GM21529 (cell line): ENCODE measurements around the gene ATPAF1.

Source experiments
- ATAC-seq: cut with Tn5 transposase; IDR thresholded peaks from one replicate; pipeline ENCODE4 v1.9.1; 2021; ENCODE audit not compliant: unreplicated experiment

ATPAF1 gene

DNA sequence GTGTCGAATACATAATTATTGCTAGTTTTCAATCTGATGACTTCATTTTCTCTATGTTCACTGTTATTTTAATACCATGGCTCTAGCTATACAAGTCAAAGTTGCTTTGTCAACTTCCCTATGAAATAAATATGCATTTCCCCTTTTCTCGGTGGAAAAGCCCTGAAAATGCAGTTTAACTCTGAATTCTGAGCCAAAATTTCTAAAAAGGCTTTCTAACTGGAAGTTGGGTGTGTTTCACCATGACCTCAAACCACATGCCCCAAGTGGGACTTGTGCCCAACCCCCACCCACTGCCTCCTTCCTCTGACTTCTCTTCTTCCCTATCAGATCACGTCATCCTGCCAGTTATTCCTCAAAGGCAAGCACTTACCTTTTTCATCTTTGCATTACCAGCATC lies 73.0 kb downstream of the ATPAF1 start:
- ATAC-seq: no peak

DNA sequence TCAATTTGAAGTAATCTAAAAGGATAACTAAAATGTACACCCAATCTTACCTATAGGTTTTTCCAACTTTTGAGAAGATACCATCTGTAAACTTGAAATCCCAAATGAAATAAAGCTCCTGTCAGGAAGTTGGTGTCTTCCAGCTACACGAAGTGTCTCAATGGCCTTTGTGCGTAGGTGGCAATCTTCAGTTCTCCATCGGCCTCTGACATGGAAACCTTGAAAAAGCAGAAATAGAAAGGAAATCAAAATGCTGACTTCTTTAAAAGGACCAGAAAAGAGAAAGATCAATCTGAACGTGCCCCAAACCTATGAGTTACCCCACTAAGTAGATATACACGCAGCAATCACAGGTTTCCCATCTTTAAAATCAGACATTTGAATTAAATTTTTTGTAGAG lies 74.1 kb downstream of the ATPAF1 start:
- no peak for ATAC-seq

DNA sequence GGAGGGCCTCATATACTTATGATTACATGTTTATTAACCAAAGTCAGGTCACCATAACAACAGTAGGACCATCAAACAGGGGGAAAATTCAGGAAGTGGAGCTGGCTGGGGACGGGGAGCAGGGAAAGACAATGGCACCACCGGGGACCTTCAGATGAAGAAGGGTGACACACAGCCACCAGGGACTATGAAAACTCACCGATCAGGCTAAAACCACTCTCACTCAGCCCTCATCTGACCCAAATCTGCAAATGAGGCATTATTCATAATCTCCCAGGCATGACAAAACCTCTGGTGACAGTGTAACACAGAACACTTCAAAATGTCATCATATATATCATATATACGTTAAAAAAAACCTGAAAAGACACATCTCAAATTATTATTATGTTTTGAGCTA lies 75.3 kb downstream of the ATPAF1 start:
- ATAC-seq: no peak

DNA sequence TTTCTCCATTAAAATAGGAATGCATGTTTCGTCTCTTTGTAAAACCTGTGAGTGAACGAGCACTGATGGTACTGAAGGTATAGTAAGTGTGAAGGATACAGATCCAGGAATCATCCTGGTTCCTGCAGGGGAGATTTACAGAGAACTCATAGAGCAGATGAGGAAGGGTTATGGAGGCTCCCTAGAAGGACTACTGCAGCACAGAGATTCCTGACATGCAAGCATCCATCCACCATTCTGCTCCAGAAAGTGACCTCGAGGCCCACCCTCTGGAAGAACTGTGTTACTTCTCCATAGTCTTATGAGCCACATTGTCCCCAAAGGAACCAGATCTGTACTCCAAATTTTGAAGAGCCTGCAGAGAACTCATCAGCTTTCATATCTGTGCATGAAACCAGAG lies 78.6 kb downstream of the ATPAF1 start:
- ATAC-seq: no peak

DNA sequence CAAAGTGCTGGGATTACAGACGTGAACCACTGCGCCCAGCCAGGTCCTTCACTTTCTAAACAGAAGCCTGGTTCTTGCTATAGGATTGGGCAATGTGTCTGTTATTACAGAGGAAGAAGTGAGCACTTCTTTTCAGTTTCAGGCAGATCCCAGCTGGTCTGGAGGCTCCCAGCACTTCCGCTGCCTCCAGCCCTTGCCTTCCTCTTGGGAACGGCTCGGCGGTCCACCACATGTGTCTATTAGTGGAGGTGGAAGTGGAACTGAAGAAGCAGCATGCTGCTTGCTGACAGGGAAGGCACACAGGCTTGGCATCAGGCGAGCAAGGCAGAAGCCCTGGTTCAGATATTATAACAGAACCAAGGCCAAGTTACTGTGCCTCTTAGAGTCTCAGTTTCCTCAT lies 81.1 kb downstream of the ATPAF1 start:
- ATAC-seq: no peak

DNA sequence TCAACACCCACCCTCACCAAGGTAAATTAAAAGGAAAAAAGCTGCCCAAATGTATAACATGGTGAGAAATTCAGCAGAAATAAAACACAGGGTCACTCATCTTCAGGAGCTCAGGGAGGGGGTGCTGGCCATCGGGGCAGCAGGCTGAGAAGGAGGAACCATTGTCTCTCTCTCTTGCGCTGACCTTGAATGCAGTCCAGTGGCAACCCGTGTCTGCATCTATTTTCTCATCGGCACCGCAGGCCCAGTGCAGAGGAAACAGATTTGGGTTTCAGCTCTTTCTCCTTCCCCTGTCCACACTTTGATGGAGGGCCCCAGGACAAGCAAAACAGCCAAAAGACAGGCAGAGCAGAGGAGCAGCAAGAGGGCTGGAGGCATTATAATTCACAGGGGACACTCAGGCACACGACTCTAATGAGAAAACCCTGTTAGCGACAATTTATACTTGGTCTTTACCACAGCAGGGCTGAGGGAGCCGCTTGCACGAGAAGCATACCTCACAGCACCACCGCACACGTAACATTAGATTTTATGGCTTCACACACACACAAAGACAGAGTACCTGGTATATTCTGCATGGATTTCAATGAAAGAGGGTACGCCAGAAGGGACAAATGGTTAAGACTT lies 82.7 kb downstream of the ATPAF1 start:
- no peak for ATAC-seq

DNA sequence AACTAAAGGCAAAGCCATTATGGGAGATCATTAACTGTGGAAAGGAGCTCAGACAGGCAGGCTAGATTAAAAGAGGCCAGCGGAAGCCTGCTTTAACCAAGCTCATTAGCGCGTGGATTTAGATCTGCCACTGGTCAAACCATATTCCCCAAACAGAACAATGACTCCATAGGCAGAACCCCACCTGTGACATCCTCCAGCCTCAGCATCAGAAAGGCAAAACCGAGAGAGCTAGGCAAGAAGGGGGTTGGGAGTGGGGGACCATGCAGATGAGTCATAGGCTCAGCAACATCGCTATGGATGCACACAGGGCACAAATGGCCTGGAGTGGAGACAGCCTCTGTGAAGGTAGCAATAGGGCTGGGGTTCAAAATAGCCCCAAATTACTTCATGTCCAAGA lies 84.7 kb downstream of the ATPAF1 start:
- no peak for ATAC-seq

DNA sequence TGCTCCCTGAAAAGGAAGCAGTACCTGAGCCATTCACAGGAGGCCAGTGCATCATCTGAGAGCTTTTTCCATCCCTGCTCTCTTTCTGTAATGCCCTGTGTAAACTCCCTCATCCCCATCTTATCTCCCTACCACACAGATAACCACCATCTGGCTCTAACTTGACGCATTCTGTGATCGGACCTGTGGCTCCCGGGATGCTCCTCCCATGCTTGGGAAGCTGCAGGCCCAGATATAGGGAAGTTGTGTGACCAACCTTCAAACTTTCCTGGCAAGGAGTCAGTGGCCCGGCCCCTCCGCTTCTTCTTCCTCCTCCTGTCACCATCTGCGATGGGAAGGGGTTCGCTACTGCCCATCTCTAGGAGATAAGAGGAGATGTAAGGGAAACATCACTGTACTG lies 85.2 kb downstream of the ATPAF1 start:
- ATAC-seq: no peak
